Bone marrow (tissue), 2 donors: ENCODE data around the gene GSDMA.

Source experiments
- DNase-seq, 2 donors: peaks; one replicate each; lab custom pipeline; 2025; lab: John Stamatoyannopoulos, UW

GSDMA gene

DNA sequence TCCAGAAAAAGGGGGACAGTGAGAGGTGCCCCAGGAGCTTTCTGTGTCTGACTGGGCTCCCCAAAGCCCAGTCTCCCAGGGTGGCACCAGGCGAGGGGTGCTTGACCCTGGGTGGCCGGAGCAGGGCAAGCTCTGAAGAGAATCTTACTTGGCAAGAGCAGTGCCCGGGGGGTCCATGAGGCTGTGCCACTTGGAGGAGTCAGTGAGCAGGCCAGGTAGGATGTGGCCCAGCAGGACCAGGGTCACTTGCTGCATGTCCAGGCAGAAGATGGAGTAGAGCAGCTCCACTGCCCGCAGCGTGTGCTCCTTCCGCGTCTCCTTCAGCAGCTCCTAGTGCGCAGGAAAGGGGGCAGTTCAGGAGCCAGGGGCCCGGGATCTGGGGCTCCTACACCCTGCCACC, 59.7 kb downstream of the GSDMA start:
- no peak for DNase-seq

DNA sequence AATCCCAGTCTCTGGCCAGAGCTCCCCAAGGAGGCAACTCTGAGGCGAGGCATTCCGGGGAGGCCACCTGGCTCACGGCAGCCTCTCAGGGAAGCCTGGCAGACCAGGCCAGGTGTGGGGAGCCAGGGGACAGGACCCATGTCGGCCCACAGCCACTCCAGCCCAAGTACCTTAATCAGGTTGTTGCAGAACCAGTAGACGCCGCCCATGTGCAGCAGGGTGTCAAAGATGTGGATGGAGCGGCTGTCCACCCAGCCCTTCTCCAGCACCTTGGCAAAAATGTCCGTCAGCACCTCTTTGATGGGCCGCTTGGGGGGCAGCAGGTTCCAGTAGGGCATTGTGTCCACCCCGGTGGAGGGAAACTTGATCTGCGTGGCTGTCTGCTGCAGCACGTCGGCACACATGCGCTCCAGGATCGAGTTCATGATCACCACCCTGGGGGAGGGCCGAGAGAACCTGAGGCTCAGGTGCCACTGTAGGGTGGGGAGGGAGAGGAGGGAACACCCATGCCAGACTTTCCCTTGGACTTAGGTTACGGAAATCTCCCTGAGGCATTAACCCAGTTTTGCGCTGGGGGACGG, 60.2 kb downstream of the GSDMA start:
- DNase-seq = no peak

DNA sequence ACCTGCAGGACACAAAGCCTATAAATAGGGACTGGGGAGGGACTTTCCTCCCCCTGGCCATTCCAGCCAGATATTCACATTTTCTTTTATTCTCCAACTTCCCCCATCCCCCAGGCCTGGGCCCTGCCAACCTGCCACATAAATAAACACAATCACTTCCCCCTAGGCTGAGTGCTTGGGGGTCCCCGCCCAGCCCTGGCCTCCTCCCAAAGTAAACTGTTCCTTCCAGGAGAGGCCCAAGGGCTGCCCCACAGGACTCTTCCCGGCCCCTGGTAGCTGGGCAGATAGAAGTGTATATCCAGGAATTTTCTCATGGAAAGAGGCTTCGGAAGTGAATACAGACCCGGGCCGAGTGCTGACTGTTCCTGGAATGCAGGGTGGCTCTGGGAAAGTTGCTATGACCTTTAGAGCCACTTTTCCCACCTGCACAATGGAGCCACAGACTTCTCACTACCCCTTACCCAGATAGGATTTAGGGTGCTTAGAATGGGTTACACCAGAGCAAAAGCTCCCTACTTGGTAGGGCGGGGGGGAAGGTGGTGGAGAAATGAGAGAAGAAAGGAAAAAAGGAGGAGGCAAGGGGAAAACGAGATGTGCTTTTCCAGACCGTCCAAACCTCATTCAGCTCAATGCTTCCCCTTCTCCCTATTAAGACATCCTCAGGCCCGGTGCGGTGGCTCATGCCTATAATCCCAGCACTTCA, 60.9 kb downstream of the GSDMA start:
- no peak for DNase-seq

DNA sequence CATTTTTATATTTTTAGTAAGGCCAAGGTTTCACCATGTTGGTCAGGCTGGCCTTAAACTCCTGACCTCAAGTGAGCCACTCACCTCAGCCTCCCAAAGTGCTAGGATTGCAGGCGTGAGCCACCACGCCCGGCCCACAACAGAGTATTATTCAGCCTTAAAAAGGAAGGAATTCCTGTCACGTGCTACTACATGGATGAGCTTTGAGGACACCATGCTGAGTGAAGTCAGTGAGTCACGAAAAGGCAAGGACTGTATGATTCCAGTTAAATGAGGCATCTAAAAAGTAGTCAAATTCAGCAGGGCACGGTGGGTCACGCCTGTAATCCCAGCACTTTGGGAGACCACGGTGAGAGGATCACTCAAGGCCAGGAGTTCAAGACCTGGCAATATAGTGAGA, 62.1 kb downstream of the GSDMA start:
- no peak for DNase-seq

DNA sequence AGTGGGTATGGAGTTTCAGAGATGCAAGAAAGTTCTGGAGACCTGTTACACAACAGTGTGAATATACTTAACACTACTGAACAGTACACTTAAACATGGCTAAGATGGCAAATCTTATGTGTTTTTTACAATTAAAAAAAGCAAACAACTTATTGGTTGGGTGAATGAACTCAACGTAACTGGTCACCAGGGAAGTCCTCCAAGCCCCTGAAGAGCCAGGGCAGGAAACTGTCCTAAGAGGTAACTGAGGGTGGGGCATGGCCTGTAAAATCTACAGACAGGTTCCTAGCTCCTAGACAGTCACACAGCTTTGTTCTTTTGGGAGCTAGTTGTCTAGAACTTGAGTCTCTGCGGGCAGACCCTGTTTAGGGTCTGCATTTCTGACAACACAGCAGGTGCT, 62.8 kb downstream of the GSDMA start:
- no peak for DNase-seq

DNA sequence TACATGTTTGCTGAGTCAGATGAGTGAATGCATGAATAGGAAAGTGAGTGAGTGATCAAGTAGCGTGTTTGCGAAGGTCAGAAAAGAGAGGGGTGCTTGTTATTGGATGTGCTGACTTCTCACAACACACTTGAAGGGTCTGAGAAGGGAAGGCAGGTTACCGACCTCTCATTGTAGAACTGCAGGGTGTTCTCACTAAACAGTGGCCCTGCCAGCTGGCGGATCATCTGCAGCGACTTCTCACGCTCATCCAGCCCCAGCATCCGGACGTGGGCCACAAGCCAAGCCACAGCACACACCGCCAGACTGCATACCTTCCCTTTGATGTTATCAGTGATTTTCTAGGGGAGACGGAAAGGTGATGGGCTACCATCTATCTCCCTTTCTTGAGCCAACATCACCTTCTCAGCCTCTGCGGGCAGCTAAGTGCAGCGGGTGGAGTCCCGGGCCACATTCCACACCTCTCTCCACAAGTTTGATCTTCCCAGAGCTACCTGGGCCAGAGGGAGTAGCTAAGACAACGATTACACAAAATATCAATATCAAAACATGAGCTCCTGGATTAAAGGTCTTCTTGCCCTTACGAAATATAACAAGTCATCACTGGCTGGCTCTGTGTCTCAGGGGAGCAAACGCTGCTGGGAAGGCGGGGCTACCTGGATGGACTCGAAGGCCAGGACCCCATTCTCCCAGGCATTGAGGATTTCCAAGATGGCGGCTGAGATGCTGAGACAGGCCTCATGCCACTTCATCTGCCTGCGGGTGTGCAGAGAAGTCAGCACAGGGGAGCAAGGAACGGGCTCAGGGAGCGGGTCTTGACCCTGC, 63.4 kb downstream of the GSDMA start:
- no peak for DNase-seq

DNA sequence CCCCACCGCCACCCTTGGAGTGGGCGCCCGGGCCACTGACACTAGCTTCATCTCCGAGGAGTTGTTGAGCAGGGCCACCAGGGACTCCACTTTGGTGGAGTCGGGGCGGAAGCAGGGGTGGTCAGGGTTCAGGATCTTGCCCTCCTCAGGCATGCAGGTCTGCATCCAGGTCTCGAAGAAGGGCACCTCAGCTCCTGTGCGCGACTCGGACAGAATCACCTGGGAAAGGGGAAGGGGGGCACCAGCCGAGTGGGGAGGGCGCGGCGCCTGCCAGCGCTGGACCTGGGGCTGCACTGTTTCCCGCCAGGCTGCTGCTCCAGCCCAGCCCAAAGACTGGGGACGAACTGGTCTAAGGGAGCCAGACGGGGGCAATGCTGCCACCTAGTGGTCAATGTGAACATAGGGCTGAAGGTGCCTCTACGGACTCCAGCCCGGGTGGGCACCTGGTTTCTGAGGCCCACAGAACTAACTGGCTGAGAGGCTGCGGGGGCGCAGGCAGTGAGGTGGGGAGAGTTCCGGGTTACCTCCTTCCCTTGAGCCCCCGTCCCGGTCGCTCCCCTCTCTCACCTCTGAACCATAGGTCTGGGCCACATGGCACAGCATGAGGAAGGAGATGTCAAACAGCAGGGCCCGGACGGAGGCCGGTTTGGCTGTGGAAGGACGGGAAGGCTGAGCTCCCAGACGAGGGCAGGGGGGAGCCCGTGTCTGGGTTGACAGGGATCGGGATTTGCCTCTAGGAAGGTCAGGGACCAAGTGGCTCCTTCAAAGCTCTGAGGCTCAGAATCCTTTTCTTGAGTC, 64.2 kb downstream of the GSDMA start:
- peak; percentile 45 to 68 for DNase-seq
